Stimulated activated CD8-positive, alpha-beta memory T cell treated with anti-CD3 and anti-CD28 coated beads, Interleukin-15, amount 100 ng/mL, for 24 hours (primary cell): ENCODE measurements around the gene TDRD5.

Experiments
- DNase-seq: peaks from one replicate; pipeline ENCODE4 v3.0.0-alpha.2; 2020; ENCODE audit warnings: low read depth

TDRD5 gene

GRCh38 chr1:179591592-179592580 lies at the start of gene TDRD5:
TSS of gene TDRD5 (plus strand) at chr1:179591832. CDS start at chr1:179592616, 784 bp downstream.
- no peak for DNase-seq

DNA sequence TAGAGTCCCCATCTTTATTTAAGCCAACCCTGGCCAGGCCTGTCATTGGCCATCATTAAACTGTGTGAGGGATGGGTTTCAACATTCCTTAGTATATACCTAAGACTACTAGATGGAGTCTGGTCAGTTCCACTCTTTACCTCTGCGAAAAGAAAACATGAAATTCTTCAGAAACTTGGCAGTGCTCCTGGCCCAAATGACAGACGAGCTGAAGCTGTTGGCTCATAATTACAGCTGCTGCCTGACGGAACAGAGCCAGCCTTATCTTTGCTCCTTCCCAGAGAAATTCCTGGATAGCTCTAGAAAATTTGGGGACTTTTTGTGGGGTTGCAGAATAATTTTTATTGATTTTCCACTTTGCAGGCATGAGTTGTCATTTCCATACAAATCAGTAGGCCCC lies 46.3 kb upstream of the TDRD5 start:
- DNase-seq: no peak

DNA sequence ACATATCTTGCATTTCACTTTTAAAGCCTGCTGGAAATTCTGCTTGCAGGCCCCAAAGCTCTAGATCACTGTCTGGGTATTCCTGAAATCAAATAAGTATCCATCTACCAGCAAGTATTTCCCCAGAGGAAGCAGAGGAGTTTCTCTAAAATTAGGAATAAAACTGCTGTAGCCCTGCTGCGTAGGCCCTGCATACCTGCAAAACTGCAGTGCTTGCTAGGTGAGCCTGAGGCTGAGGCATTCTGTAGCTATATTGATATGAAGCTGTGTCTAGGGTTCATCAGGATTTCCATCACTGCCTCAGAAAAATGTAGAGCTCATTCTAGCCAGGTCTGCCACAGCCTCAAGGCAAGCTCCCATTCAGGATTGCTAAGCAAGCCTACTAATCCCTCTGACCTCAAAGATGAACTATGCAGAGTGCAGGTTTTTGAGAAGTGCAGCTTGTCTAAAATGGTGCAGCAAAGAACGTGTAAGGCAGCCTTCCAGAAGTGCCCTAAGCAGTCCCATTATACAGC lies 44.6 kb upstream of the TDRD5 start:
- DNase-seq: no peak

DNA sequence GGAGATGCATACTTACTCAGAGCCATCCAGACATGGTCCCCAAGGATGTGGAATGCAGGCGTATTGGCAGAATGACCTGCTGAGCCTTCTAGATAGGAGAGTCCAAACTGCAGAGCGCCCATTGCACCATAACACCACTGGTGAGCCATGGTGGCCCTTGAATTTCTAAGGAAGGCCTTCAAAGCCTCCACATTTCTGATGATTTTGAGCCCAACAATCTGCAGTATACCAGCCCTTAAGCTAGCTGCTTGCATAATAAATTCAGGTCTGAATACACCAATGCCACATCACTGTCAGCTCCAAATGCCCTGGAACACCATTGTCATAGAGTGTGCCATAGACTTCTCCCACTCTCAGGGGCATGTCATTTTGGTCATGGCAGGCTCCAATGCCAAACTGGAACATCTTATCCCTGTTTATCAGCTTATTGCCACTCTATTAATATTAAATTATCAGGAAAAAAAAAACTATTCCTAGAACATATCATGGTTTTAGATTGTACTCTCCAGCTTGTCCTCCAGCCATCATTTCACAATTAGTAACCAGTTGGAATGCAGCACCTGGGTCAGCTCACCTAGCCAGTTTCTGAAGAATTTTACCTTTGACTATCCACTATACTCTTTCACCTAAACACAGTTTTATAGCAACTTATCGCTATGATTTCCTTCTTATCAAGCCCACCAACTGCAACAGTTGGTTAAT lies 42.8 kb upstream of the TDRD5 start:
- DNase-seq: no peak

DNA sequence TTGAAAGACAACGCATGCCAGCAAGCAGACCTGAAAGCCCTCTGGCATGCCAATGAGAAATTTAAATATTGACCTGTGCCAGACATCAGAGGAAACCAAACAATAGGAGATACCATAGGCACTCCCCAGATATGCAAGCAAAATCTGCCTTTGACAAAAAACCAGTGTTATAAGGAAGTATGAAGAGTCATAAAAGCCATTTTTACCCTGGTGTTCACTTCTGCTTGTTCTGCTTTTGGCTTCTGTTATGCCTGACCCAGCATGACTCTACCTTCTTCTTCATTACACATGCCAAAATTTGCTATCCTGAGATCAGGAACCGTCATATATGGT lies 42.3 kb upstream of the TDRD5 start:
- no peak for DNase-seq

DNA sequence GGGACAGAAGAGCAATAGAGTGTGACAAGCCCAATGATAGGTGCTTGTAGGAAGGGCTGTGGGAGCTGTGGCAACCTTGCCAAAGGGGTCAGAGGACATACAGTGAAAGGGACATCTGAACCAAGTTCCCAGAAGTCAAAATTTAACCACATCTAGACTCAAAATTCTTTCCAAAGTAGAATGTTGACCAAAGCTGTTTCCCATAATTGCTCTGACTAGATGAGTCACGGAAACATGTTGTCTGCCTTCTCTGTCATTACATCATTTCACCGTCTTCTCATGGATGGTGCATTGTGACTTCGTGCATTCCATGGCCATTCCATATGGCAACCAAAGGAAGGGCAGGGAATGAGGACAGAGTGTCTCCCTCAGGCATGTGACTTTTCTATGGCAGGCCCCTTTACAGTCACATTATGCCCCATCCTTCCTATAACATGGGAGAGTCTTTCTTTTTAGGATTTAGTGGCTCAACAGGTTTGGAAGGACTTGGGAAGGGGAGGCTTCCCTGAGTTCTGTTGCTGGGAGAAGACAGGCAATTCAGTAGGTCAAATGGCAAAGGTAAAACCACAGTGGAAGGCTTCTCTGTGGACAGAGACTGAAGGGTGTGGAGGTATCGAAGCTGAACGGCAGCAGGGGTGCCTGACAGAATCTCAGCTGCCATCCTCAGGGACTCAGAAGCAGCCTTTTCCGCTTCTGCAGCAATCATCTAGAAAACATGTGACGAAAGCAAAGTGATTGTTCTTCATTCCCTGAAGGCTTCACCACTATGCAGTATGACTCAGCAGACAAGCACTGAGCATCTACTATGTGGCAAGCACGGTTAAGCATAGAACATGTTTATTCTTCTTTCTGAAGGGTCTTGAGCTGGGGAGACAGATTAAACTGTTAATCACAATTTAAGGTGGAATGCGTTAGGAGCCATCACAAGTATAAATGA lies 40.6 kb upstream of the TDRD5 start:
- DNase-seq: no peak

- no peak for DNase-seq
Measured at GRCh38 chr1:179554427-179554826, 37.2 kb upstream of the TDRD5 start.

DNA sequence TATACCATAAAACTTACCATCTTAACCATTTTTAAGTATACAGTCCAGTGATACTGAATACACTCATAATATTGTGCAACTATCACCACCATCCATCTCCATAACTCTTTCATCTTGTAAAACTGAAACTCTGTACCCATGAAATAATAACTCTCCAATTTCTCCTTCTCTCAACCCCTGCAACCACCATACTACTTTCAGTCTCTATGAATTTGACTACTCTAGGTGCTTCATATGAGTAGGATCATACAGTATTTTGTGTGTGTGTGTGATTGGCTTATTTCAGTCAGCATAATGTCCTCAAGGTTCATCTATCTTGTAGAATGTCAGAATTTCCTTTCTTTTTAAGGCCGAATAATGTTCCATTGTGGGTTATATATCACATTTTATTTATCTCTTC lies 33.6 kb upstream of the TDRD5 start:
- no peak for DNase-seq

GRCh38 chr1:179575497-179576314 lies 15.9 kb upstream of the TDRD5 start, which contains the start of gene NPHS2:
TSS of gene NPHS2 (minus strand) at chr1:179575948. CDS start at chr1:179575864, 84 bp downstream.
- no peak for DNase-seq

- DNase-seq: no peak
Measured at GRCh38 chr1:179576509-179576908, 15.1 kb upstream of the TDRD5 start.

DNA sequence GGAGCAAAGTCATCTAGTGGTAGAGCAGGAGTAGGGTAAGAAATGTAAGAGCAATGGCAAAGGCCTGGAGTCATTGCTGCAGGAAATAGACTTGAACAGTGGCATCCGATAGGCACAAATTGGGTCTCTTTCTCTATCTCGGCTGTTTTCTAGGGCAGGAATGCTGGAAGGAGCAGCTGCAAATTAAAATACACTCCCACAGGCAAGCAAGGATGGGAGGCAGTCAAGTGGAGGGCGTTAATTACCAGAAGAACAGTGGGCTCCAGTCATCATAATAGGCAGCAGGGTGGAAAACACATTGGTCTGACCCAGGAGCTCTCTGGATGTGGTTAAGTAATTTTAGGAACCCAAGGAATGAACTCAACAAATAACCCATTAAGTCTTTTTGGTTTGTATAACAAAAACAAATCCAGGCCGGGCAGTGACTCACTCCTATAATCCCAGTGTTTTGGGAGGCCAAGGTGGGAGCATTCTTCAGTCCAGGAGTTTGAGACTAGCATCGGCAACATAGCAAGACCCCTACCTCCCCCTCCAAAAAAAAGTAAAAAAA lies 7.8 kb upstream of the TDRD5 start:
- DNase-seq: no peak

DNA sequence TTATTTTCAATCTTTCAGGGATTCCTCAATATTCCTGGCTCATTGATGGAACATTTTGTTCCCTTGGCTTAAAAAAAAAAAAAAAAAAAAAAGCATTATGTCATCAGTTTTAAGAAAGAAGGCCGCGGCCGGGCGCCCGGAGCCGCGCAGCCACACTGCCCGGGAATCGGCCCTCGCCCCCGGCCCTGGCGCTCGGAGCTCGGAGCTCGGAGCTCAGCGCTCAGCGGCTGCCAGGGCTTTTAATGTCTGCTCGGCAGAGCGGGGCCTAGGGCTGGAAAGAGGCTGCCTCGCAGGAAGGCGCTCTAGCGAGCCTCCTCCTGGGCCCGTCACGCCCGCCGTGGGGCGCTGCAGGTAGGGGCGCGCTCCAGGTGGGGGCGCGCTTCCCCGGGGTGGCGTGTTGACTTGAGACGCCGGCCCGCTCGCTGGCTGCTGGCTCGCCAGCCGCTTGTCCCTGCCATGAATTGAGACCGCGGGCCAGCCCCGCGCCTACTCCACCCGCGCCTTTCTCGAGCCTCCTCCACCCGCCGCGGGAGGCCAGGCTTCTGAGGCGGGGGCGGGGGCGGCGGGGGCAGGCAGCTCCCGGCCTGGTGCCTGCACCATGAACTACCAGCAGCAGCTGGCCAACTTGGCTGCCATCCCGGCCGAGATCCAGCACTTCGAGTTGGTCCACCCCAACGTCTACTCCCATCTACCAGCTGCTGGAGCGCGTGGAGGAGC lies 5.4 kb upstream of the TDRD5 start:
- DNase-seq: no peak

DNA sequence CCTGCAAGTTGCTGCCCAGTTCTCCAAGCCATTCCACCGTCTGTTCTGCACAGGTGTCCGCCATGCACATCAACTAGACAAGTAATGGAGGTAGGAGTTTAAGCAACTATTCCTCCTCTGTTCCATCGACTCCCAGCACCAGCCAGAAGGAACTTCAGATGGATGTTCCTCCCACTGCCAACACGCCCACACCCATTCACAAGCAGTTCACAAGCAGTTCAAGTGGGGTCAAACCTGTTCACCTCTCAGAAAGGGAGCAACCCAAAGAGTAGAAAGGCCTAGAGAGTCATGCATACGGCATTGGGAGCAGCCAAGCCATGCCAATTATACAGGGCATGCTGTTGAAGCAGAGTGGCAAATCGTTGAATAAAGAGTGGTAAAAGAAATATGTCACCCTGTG lies 4.3 kb upstream of the TDRD5 start:
- no peak for DNase-seq

GRCh38 chr1:179588425-179589024 lies 3.1 kb upstream of the TDRD5 start:
- DNase-seq: no peak

GRCh38 chr1:179589509-179589908 lies 2.1 kb upstream of the TDRD5 start:
- DNase-seq: no peak

- DNase-seq: no peak
Measured at GRCh38 chr1:179590671-179591070, 961 bp upstream of the TDRD5 start.

GRCh38 chr1:179591253-179591591 lies 410 bp upstream of the TDRD5 start:
- no peak for DNase-seq

DNA sequence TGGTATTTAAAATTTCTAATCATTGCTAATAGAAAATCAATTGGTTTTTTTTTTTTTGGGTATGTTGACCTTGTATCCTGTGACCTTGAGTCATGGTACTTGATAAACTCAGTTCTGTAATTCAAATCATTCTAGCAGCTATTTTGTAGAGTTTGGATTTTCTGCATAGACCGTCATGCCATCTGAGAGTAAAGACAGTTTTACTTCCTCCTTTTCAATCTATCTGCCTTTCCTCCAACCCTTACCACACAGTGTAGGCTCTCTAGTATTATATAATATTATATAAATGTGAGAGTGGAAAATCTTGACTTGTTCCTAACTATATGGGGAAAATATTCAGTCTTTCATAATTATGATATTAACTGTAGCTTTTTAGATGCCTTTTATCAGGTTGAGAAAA lies 7.0 kb downstream of the TDRD5 start:
- no peak for DNase-seq

DNA sequence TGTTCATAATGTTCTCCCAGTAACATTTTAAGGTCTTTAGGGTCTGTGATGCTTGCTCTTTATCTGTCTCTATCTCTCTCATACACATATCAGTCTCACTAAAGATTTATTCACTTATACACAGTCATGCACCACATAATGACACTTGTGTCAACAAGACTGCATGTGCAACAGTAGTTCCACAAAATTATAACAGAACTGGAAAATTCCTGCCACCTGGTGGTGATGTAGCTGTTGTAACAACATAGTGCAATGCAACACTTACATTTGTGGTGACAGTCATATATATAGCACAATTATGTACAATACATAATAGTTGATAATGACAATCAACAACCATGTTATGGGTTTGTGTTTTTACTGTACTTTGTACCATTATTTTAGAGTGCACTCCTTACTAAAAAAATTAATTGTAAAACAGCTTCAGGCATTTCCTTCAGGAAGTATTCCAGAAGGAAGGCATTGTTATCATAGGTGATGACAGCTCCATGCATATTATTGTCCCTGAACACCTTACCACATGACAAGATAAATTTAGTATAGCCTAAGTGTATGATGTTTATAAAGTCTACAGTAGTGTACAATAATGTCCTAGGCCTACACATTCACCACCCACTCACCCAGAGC lies 8.1 kb downstream of the TDRD5 start:
- no peak for DNase-seq
